Stimulated activated CD8-positive, alpha-beta memory T cell treated with anti-CD3 and anti-CD28 coated beads, Interleukin-12 subunit alpha, Interleukin-12 subunit beta, amount 100 ng/mL, for 1 hour (primary cell): ENCODE data around the gene VPS37C.

Experiments used
- DNase-seq: peaks from one replicate; pipeline ENCODE4 v3.0.0-alpha.2; 2020; ENCODE audit warnings: low read depth

Gene VPS37C

DNA sequence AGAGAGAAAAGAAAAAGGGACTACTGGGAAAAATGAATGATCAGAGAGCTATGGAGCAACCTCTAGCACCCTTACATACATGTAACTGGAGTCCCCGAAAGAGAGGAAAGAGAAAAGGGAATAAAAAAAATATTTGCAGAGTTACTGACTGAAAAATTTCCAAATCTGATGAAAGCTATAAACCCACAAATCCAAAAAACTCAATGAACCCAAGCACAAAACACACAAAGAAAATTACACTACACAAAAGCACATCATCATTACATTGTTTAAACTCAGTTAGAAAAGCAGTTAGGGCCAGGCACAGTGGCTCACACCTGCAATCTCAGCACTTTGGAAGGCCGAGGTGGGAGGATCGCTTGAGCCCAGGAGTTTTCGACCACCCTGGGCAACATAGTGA, 6.7 kb downstream of the VPS37C start:
- DNase-seq: no peak

- DNase-seq: no peak
Measured at GRCh38 chr11:61153593-61154095, 7.6 kb downstream of the VPS37C start.

- no peak for DNase-seq
Measured at GRCh38 chr11:61152816-61153592, 8.2 kb downstream of the VPS37C start.

GRCh38 chr11:61151545-61152252, 9.5 kb downstream of the VPS37C start:
- no peak for DNase-seq

DNA sequence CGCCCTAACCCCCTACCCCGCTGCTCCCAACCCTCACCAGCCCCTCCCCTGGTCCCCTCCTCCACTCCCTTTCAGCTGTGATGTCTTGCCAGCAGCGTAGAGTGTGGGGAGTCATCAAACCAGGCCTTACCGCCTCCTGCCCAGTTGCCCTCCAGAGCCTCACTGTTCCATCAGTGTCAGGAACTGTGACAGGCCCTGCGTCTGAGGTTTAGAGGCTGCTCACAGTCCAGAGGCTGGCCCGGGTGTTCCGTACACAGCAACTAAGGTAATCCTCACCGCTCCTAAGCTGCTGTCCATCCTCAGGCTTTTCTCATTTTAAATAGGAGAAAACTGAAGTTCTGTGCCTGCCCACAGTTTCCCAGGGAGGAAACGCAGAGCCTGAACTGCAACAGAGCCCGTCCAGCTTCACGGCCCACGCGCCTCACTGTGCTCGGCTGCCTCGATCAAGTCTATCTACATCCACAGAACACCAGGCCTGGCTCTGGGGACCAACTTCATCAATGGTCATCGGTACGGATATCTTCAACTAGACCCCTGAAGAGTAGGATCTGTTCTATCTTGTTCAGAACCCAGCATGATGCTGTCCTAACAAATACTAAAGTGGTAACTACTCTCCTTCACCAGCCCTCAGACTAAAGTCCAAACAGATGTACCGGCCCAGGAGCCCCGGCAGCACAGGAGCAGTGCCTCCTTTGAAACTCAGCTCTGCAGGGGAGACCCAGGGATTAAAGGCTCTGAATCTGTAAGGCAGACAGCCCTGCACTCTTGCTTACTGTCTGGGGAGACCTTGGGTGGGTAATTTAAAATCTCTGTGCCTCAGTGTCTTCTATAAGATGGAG, 10.3 kb downstream of the VPS37C start:
- no peak for DNase-seq

- DNase-seq: no peak
Measured at GRCh38 chr11:61149624-61150615, 11.3 kb downstream of the VPS37C start.

DNA sequence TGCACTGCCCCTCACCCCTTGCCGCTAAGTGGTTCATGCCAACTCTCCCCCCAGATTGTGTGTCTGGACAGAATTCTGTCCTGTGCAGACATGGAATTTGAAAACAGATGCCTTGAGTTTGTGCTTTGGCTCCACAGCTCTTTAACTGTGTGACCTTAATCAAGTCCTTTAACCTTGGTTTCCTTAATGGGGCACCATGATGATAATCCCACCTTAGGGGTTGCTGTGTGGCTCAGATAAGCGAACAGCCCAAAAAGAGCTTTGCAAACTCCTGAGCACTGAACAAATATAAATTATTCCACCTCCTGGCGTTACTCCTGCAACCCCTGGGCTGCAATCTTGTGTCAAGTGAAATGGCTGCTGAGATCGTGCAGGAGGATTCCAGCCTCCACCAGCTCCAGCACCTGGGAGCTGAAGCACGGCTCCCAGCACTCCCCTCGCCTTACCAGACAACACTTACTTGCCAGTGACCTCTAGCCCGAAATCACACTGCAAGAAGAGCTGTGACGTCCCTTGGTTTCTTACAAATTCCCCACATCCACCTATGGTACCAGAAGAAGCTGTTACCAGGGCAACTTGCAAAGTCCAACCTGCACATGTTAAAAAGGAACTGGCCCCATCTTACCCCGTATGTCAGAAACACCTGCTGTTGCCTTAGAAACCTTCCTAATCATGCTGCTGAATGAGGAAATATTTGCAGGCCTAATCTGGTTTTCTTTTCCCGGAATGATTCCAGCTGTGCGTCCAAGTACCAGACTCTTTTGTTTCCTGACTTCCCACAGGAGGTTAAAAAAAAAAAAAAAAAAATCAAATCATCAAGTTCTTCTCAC, 13.2 kb downstream of the VPS37C start:
- DNase-seq: no peak

- DNase-seq: no peak
Measured at GRCh38 chr11:61147271-61147670, 14.0 kb downstream of the VPS37C start.

DNA sequence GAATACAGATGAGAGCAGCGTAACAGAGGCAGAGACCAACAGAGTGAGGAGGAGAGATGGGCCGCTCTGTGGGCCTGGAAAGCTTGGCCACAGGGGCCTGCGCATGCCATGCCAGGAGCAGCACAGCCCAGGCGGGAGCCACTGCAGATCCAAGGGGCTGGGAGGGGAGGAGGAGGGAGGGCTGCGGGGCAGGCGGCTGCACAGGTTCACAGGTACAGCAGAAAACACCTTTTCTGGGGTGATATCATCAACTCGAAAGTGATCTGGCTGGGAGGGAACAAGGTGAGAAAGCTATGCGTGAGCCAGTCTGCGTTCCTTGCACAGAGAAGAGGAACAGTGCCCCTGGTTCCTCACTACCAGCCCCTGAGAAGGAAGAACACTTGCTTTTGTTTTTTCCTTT, 14.8 kb downstream of the VPS37C start:
- no peak for DNase-seq

GRCh38 chr11:61145228-61146005, 15.8 kb downstream of the VPS37C start:
- no peak for DNase-seq

- DNase-seq: no peak
Measured at GRCh38 chr11:61144511-61145179, 16.6 kb downstream of the VPS37C start.

DNA sequence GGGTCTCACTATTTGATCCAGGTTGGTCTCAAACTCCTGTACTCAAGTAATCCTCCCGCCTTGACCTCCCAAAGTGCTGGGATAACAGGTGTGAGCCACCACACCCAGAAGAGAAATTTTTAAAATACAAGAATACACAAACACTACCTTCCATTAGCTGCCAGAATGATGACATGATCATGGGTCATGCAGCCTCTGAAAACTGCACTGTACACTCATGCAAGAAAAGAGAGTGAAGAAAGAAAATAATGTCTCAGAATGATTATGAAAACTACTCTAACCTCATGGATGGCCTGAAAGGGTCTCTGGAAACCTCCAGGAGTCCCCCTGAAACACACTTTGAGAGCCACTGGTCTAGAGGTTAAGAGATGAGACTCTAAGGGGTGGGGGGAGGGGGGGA, 18.8 kb downstream of the VPS37C start:
- no peak for DNase-seq

DNA sequence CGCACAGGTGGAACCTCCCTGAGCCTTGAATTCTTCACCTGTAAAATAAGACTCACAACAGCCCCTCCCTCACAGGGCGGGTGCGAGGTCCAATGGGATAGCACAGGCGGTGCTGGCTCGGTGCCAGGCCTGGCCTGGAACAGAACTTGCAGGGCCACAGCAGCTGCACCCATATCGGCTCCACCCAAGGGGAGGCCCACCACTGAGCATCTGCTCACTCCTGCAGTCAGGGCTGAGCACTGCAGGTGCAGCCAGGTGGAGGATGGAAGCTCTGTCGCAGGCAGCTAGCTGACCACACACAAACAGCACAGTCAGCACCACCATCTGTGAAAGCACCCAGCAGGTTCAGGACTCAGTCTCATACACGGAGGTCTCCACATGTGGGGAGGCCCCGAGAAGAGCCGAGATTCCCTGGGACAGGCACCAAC, 19.6 kb downstream of the VPS37C start:
- DNase-seq: no peak

GRCh38 chr11:61140416-61140815, 20.8 kb downstream of the VPS37C start:
- DNase-seq: no peak

DNA sequence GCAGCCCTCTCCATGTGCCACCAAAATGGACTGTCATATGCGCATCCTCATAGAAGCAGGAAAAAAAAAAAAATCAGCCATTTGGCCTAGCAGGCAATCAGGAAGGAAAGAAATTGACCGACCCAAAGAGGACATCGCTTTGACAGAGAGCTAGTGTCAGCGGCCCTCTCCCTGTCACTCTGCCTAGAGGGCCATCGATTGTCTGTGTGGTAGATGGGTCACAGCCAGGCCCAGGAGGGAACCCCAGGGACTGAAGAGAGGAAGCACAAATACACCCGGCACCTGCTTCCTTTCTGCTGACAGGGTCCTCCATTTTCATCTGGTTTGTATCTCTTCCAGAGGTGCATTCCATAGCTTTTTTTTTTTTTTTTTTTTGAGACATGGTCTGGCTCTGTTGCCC, 21.8 kb downstream of the VPS37C start:
- DNase-seq: no peak

DNA sequence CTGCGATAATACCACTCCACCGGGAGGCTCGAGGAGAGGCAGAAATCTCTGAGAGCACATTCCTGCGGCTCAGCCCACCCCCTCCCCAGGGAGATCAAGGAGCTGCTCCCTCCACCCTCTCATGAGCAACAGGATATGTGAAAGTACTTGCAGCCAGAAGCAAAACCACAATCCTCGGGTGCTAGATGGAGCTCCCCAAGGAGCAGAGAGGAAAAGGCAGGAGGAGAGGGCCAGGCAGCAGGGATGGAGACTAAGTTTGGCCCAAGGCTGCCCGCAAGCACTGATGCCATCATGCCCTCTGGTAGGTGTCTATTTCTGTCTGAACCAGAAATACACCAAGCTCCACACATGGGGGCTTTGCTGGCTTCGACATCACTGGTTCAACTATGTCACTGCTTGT, 22.3 kb downstream of the VPS37C start:
- DNase-seq: no peak

- no peak for DNase-seq
Measured at GRCh38 chr11:61134801-61135257, 26.4 kb downstream of the VPS37C start.

DNA sequence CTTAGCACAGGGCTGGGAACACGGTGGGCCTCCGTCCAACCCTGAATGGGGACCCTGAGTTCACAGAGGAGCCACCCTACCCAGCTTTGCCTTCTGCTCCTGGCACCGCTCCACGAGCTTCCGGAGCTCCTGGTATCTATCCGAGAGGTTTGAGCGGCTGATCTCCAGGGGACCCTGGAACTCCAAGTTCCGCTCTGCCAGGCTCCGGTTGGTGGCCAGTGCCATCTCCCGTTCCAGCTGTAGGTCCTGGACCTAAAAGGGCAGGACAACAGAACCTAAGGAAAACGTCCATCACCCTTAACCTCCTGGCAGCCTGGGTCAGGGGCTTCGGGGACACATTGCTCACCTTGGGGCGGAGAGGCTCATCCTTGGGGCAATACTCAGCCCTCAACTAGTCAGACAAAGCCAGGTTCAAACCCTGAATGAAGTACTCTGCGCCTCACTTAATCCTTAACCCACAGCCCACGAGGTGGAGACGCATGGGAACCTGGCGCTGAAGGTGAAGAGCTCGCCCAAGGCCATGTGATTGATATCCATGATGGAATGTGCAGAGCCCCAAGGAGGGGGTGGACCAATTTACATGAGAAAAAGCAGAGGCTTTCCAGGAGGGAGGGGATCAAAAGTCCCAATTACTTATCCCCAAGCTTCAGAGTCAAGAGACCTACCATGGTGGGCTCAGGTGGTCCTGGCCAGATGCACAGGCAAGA, 27.1 kb downstream of the VPS37C start:
- DNase-seq: no peak
